Right lobe of liver (tissue), 6 donors: ENCODE measurements around the gene KCNQ2. TPM values are rescaled to one million over a fixed set of nuclear protein-coding genes. Genes with fewer than 3 reads are reported as not detected.

ENCODE experiments used
- ATAC-seq, 4 donors: fragments of 200-7000 bp; cut with Tn5 transposase; one replicate each; pipeline ENCODE4 v1.9.1; 2020; ENCODE audit warnings: mild to moderate bottlenecking in 4 of 4, moderate library complexity in 4 of 4
- DNase-seq, 3 donors: peaks; one replicate each; pipeline ENCODE4 v3.0.0-alpha.2; 2020
- H3K27ac ChIP-seq, 3 donors: fragments of 200-600 bp; one replicate each; pipeline ENCODE4 v1.8.0; 2022
- H3K27me3 ChIP-seq, 2 donors: fragments of 200-600 bp; one replicate each; pipeline ENCODE4 v1.8.0; 2022
- H3K36me3 ChIP-seq, 4 donors: fragments of 200-600 bp; sonication (generic) in 1 of 4; one replicate each; pipeline versions ENCODE4 v1.5.1 to v1.8.0; 2017 to 2022; ENCODE audit warnings: control low read depth in 1 of 4
- H3K4me1 ChIP-seq, 4 donors: fragments of 200-600 bp; sonication (generic) in 1 of 4; one replicate each; pipeline versions ENCODE4 v1.5.1 to v1.8.0; 2017 to 2022; ENCODE audit warnings: control low read depth in 1 of 4
- H3K4me3 ChIP-seq, 3 donors: fragments of 200-600 bp; one replicate each; pipeline ENCODE4 v1.8.0; 2022
- H3K9me3 ChIP-seq, 4 donors: fragments of 200-600 bp; sonication (generic) in 1 of 4; one replicate each; pipeline versions ENCODE4 v1.5.1 to v1.8.0; 2017 to 2022; ENCODE audit warnings: control low read depth in 1 of 4
- POLR2A ChIP-seq: fragments of 450-650 bp; IDR thresholded peaks from one replicate; pipeline ENCODE4 v1.6.1; 2017; ENCODE audit warnings: antibody characterized with exemption, mild to moderate bottlenecking
- WGBS: methylation state at CpG from one replicate; pipeline ENCODE4 v1.1.6; 2018; ENCODE audit warnings: low coverage, low lambda C conversion rate; ENCODE audit not compliant: insufficient coverage; ENCODE audit errors: missing lambda C conversion rate; 5-methylcytosine and 5-hydroxymethylcytosine counted together
- intact Hi-C, 2 donors: fragments of 100-400 bp; cut with DNase I; formaldehyde crosslinking; loops; one replicate each; pipeline versions ENCODE4 v1.11.2 to v1.14.1; 2022
- total RNA-seq, 6 experiments: library from RNA; depleted of rRNA in 2 of 6; stranded (reverse); fragments of >200 nt in 2 of 6; fragmentation: NEBNext Ultra II Directional in 3 of 6; extraction: Animal tissue kit (Norgen Biotek cat#: 25700) in 3 of 6; gene quantifications; one replicate each; pipeline versions ENCODE4 v1.1.0 to v1.2.4, GENCODE V29; 2016 to 2023
- TF ChIP-seq, protein P1 (sequence below), 4 donors: fragments of 200-600 bp in 3 of 4; fragments of 450-650 bp in 1 of 4; IDR thresholded peaks; one replicate each; pipeline versions ENCODE4 v1.5.1 to v1.8.0; 2016 to 2022; ENCODE audit warnings: antibody characterized with exemption in 4 of 4, mild to moderate bottlenecking in 2 of 4
- donor health status: DM: no; HTN: yes; CAD: no.
- donor health status: DM: no; HTN: no; CAD: no.
- donor health status: DM: no; HTN: no; CAD: no.
- donor health status: DM: no; HTN: yes; CAD: no.
- donor health status: DM: no; HTN: yes; CAD: no.

The KCNQ2 gene
- total RNA-seq, 6 experiments from 2014 or later: not detected

- ATAC-seq (no peak), DNase-seq (peak in 1 of 3 donors; percentile 16)
- Histone ChIP-seq H3K4me1 (no peaks in the 10 kb centered on the region), H3K27me3 (no peaks in the 10 kb centered on the region), H3K9me3 (no peaks in the 10 kb centered on the region), H3K4me3 (no peak overlapping the region), H3K27ac (no peak overlapping the region), H3K36me3 (no peaks in the 10 kb centered on the region)
- intact Hi-C loops: no loop called here
- TF ChIP-seq, protein P1, sequence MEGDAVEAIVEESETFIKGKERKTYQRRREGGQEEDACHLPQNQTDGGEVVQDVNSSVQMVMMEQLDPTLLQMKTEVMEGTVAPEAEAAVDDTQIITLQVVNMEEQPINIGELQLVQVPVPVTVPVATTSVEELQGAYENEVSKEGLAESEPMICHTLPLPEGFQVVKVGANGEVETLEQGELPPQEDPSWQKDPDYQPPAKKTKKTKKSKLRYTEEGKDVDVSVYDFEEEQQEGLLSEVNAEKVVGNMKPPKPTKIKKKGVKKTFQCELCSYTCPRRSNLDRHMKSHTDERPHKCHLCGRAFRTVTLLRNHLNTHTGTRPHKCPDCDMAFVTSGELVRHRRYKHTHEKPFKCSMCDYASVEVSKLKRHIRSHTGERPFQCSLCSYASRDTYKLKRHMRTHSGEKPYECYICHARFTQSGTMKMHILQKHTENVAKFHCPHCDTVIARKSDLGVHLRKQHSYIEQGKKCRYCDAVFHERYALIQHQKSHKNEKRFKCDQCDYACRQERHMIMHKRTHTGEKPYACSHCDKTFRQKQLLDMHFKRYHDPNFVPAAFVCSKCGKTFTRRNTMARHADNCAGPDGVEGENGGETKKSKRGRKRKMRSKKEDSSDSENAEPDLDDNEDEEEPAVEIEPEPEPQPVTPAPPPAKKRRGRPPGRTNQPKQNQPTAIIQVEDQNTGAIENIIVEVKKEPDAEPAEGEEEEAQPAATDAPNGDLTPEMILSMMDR (IDR thresholded peaks at IDR 0.05): no peak
- no peak for TF ChIP-seq POLR2A
- 38% methylated on average over 3 of the region's 12 CpGs for WGBS
Measured at GRCh38 chr20:63505723-63506122, 33.3 kb upstream of the KCNQ2 start.

DNA sequence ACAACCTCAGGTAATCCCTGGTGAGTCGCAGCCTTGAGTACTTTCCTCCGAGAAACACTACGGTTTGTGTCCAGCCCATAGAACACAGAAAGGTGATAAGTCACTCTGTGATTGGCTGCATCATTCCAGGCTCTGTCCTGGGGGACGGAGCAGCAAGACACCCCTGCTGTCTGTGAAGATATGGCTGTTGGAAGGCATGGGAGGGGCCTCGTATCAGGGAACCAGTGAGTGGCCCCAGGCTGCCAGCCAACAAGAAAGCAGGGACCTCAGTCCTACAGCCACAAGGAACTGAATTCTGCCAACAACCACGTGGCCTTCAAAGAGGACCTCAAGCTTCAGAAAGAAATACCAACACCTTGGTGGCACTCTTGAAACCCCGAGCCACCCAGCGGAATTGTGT is 32.8 kb upstream of the KCNQ2 start:
- no peak for ATAC-seq
- no peak for TF ChIP-seq POLR2A
- TF ChIP-seq, protein P1 (IDR thresholded peaks at IDR 0.05): no peak
- peak in 1 of 3 donors; percentile 15 for DNase-seq
- no peaks in the 10 kb centered on the region for H3K36me3 ChIP-seq
- WGBS: 79% methylated on average over 4 of the region's 8 CpGs
- intact Hi-C loops: no loop called here
- no peaks in the 10 kb centered on the region for H3K27me3 ChIP-seq
- H3K27ac ChIP-seq: no peak overlapping the region
- no peaks in the 10 kb centered on the region for H3K9me3 ChIP-seq
- no peak overlapping the region for H3K4me3 ChIP-seq
- H3K4me1 ChIP-seq: no peaks in the 10 kb centered on the region

GRCh38 chr20:63504642-63505041 is 32.2 kb upstream of the KCNQ2 start:
- intact Hi-C loops: no loop called here
- Histone ChIP-seq H3K4me3 (no peak overlapping the region), H3K27me3 (no peaks in the 10 kb centered on the region), H3K9me3 (no peaks in the 10 kb centered on the region), H3K4me1 (no peaks in the 10 kb centered on the region), H3K27ac (no peak overlapping the region), H3K36me3 (no peaks in the 10 kb centered on the region)
- no peak for DNase-seq
- 58% methylated on average over 6 of the region's 9 CpGs for WGBS
- TF ChIP-seq, protein P1 (IDR thresholded peaks at IDR 0.05): no peak
- TF ChIP-seq POLR2A: no peak
- ATAC-seq: no peak

GRCh38 chr20:63503524-63503923 is 31.1 kb upstream of the KCNQ2 start:
- Histone ChIP-seq H3K4me1 (no peaks in the 10 kb centered on the region), H3K36me3 (no peaks in the 10 kb centered on the region), H3K27me3 (no peaks in the 10 kb centered on the region), H3K27ac (no peak overlapping the region), H3K9me3 (no peaks in the 10 kb centered on the region), H3K4me3 (no peak overlapping the region)
- intact Hi-C loops: no loop called here
- 14% methylated on average over 2 of the region's 7 CpGs for WGBS
- TF ChIP-seq, protein P1 (IDR thresholded peaks at IDR 0.05): no peak
- no peak for TF ChIP-seq POLR2A
- ATAC-seq: no peak
- peak in 1 of 3 donors; percentile 32 for DNase-seq

GRCh38 chr20:63502671-63503172 is 30.3 kb upstream of the KCNQ2 start:
- no peak for TF ChIP-seq POLR2A
- TF ChIP-seq, protein P1 (IDR thresholded peaks at IDR 0.05): no peak
- intact Hi-C loops: no loop called here
- Histone ChIP-seq H3K4me3 (no peak overlapping the region), H3K36me3 (no peaks in the 10 kb centered on the region), H3K27ac (no peak overlapping the region), H3K9me3 (no peaks in the 10 kb centered on the region), H3K27me3 (peaks cover 0 to 7% of the 10 kb centered on the region in 2 donors), H3K4me1 (no peaks in the 10 kb centered on the region)
- no CpG with 5 or more reads among the region's 15 CpGs for WGBS
- no peak for ATAC-seq
- peak in 1 of 3 donors; percentile 37 for DNase-seq
